CD1c-positive myeloid dendritic cell (primary cell): ENCODE measurements around the gene GPR151.
A peak's percentile ranks its signal among the peaks of the same experiment; 100 is the strongest.
"Not testable (repeated sequence)": the region's sequence is repeated elsewhere in the genome, so short reads cannot be mapped to it uniquely, and the experiment has no call there.

Source experiments
- DNase-seq: peaks from one replicate; pipeline ENCODE4 v3.0.0-alpha.2; 2016; ENCODE audit errors: extremely low spot score

Gene GPR151

GRCh38 chr5:146516151-146516475 is at the start of gene GPR151:
TSS of gene GPR151 (minus strand) at chr5:146516190. CDS start at chr5:146516113, 77 bp downstream.
- DNase-seq, result no peak

GRCh38 chr5:146564007-146564762 is 48.2 kb upstream of the GPR151 start:
- DNase-seq, result no peak

DNA sequence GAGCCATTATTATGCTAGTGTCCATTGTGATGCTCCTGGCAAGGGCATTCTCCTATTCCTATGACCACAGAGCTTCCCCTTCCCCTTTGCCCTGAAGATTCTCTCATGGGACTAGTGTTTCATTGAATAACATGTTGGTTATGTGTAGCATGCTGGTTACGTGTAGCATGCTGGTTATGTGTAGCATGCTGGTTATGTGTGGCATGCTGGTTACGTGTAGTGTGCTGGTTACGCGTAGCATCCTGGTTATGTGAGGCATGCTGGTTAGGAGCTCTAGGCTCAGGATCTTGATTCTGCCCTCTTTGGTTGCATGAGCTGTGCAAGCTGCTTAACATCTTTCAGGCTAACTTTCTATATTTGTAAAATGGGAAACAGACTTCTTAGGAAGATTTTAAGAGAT is 46.5 kb upstream of the GPR151 start:
- DNase-seq, result no peak

- no peak for DNase-seq
These were observed 45.7 kb upstream of the GPR151 start for GRCh38 chr5:146561711-146562110.

- no peak for DNase-seq
These were observed 44.3 kb upstream of the GPR151 start for GRCh38 chr5:146560205-146560812.

DNA sequence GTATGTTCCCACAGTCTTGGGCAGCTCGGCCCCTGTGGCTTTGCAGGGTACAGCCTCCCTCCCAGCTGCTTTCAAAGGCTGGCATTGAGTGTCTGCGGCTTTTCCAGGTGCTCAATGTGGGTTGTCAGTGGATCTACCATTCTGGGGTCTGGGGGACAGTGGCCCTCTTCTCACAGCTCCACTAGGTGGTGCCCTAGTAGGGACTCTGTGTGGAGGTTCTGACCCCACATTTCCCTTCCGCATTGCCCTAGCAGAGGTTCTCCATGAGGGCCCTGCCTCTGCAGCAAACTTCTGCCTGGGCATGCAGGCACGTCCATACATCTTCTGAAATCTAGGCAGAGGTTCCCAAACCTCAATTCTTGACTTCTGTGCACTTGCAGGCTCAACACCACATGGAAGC is 40.9 kb upstream of the GPR151 start:
- not testable (repeated sequence) for DNase-seq

- no peak for DNase-seq
These were observed 37.5 kb upstream of the GPR151 start for GRCh38 chr5:146553446-146553845.

DNA sequence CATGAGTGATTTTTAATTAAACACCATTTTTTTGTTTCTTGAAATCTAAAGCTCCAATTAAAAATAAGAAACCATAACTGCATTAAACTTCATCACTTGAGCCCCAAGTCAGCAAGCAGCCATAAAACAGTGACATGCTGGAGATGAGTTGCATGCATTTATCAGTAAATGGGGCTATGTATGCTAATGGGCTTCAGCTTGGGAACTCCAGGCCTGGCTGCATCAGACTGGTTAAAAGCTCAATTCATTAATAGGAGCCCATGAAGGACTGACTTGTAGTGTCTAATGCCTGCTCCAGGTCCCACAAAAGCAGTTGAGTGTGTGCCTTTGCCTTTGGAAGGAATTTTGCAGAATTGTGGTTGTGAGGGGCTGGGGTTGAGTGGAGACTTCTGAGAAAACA is 33.6 kb upstream of the GPR151 start:
- DNase-seq, result no peak

DNA sequence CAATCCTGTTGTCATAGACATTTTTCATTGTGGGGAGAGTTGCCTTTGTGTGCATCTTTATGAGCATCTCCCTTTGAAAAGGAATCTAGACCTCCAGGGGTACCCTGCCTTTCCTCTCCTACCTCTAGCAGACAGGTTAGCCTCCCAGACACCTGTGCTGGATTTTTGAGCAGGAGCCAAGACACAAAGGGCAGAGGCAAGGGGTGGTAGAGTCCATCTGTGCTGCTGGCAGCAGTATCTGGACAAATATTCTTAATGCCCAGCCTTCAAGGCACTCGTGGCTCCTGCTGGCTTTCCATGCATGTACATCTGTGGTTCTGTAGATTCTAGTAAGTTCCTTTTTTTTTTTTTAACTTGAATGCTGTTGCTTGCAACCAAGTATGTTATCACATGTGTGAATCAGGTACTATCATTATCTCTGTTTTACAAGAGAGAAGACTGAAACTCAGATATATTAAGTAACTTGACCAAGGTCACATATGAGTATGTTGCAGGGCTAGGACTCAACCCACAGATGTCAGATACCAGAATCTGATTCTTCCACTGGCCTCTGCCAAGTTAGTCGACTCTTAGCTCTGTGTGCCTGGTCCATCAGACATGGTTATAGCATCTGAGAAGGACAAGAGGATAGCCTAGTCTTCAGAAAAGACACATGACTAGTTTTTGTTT is 32.9 kb upstream of the GPR151 start:
- no peak for DNase-seq

DNA sequence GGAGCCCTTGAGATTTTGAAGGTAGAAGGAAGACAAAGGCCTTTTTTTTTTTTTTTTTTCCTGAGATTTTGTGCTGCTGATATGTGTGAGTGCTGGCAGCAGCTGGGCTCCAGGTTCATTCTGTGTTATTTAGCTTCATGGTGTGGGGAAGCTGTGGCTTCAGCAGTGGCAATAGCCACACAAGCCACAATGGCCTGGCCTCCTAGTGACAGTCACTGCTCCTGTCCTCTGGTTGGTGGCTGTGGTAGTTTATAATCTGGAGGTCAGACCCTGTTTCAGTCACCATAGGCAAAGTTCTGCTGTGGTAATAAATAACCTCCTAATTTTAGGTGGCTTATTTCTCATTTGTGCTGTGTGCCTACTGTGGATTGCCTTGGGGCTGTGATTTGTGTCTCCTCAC is 28.2 kb upstream of the GPR151 start:
- DNase-seq, result no peak

DNA sequence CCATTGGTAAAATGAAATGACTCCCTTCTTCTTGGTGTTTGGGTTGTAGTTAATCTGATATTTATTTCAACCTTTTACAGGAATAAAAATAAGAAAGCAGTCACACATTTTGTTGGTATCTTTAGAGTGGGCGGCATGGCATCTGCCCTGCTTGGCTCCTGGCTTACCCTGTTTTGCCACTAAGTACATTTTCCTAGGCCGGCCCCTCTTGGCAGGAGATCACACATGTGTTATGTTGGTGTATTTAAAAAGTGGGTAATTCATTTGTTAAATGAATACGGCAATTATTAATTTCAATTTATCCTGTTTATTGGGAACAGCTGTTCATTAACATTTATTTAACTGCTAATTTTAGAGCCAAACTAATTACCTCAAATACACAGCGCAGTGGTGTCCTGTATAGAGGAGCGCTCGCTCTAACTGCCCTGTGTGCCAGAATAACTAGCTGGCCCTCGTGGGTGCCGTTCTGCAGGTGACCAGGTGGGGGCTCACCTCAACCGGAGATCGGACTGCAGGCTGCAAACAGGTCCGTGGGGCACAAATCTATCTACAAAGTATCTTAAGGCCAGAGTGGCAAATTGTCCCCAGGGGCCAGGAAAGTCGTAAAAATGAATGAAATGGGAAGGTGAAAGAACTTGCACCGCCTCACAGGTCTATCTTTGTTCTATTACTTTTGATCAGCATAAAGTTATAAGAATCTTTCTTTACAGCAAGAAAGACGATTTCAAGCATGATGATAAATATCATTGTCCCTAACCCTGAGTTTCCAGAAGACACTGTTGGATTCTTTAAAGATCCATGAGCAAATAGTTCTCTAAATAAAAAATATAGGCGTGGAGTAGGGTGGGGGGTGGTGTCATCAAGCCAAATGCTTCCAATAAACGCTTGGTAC is 26.2 kb upstream of the GPR151 start:
- DNase-seq, result peak; percentile 43

DNA sequence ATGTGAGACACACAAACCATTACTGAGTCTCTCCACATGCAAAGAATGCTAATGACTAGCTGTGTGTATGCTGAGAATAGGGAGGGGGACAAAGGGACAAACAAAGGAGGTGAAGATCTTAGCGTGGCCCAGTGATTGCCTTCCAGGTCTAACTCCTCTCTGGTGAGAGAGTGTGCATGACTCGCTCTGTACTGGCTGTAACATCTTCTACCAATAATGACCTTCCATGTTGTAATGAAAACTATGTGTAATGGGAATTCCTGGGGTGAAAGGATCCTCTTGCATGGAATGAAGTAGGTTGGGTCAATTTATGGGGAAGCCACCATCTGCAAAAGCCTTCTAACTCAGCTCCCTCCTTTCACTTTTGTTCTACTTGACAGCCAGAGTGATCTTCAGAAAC is 24.4 kb upstream of the GPR151 start:
- no peak for DNase-seq

DNA sequence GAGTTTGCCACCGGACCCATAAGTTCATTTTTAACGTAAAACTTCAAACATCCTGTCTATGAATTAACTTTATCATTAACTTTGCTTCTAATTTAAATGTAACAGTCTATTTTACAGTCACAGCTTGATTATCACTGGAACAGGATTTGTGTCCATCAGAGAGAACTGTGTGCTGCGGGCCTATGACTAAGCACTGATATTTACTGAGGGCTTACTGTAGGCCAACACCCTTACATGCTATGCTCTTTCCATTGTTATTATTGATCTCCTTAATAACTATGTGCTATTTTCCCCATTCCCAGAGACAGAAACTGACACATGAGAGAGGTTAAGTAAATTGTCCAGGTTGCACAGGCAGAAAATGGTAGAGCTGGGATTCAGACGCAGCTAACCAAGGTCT is 24.0 kb upstream of the GPR151 start:
- no peak for DNase-seq

DNA sequence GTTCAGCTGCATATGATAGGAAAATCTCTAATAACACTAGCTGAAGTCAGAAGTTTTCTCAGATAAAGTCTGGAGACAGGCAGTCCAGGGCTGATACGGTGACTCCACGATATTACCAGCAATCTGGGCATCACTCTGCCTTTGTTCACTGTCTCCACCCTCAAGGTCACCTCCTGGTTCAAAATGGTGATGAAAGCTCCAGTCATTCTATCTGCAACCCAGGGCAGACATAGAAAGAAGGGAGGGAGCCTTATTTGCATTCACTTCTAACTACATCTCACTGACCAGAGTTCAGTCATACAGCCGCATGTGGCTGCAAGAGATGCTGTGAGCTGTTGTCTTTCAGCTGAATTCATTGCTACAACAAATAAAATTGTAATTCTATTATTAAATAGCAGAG is 22.4 kb upstream of the GPR151 start:
- no peak for DNase-seq

DNA sequence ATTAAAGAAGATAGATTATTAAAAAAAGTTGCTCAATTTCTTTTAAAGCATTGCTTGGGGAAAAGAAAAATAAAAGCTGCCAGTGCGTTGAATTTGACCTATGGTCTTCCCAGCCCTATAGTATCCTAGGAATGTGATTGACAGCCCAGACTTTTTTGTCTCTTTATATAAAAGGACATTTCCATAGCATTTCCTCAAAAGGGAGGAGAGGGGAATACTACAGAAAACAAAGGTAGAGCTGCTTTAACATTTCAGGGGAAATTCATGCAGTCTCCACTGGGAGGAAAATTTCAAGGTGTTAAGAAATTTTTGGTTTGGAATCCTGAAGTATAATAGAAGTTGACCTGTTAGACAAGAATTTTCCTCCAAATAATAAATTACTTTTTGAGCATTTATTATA is 17.9 kb upstream of the GPR151 start:
- DNase-seq, result no peak

GRCh38 chr5:146533260-146533857 is 17.4 kb upstream of the GPR151 start:
- peak; percentile 76 for DNase-seq

GRCh38 chr5:146529984-146530383 is 14.0 kb upstream of the GPR151 start:
- no peak for DNase-seq

GRCh38 chr5:146528236-146528635 is 12.2 kb upstream of the GPR151 start:
- no peak for DNase-seq

GRCh38 chr5:146527785-146528184 is 11.8 kb upstream of the GPR151 start:
- DNase-seq, result no peak

GRCh38 chr5:146523698-146524097 is 7.7 kb upstream of the GPR151 start:
- DNase-seq, result no peak

GRCh38 chr5:146521403-146522106 is 5.6 kb upstream of the GPR151 start:
- no peak for DNase-seq
